Measurements from ENCODE around the gene THSD4. TPM values are rescaled to one million over a fixed set of nuclear protein-coding genes. Genes with fewer than 3 reads are reported as not detected.

Gene THSD4
- total RNA-seq, 1 experiment from 2014 or later = 24.2 TPM

GRCh38 chr15:71575474-71576045 lies 460.3 kb downstream of the THSD4 start:
- no peaks in the 10 kb centered on the region for H3K27me3 Mint-ChIP-seq (ENCODE audit: unreplicated experiment)
- H3K27ac Mint-ChIP-seq (ENCODE audit: unreplicated experiment) = no peak overlapping the region
- H3K9me3 Mint-ChIP-seq (ENCODE audit: low read depth, unreplicated experiment) = no peaks in the 10 kb centered on the region
- peaks cover 11% of the 10 kb centered on the region for H3K4me1 Mint-ChIP-seq (ENCODE audit: low read depth, unreplicated experiment)
- BruUV-seq (replicated peaks) = no TSS peak
- no peak for DNase-seq
- H3K36me3 Mint-ChIP-seq (ENCODE audit: insufficient read depth, unreplicated experiment) = no peaks in the 10 kb centered on the region
- CTCF ChIA-PET = interaction anchor here (0.7 to 2.0 kb wide), 5 partner anchors 7 to 169 kb away, joined by 3 to 9 read pairs (median 4); no protein-coding TSS in a partner anchor
- TF ChIP-seq CTCF (IDR thresholded peaks at IDR 0.05; ENCODE audit: unreplicated experiment) = peak; percentile 62
- intact Hi-C loops (cut with micrococcal nuclease; ENCODE audit: unreplicated experiment) = loop anchor here (1.0 kb wide), 1 partner anchor 155 kb away; no protein-coding TSS in a partner anchor
- no peak overlapping the region for H3K4me3 Mint-ChIP-seq (ENCODE audit: low read depth, unreplicated experiment)

GRCh38 chr15:71577071-71577470 lies 461.8 kb downstream of the THSD4 start:
- intact Hi-C loops (cut with micrococcal nuclease; ENCODE audit: unreplicated experiment) = no loop called here
- Mint-ChIP-seq H3K4me3 (ENCODE audit: low read depth, unreplicated experiment) (no peak overlapping the region), H3K27ac (ENCODE audit: unreplicated experiment) (no peak overlapping the region), H3K27me3 (ENCODE audit: unreplicated experiment) (no peaks in the 10 kb centered on the region), H3K36me3 (ENCODE audit: insufficient read depth, unreplicated experiment) (no peaks in the 10 kb centered on the region), H3K9me3 (ENCODE audit: low read depth, unreplicated experiment) (no peaks in the 10 kb centered on the region), H3K4me1 (ENCODE audit: low read depth, unreplicated experiment) (peaks cover 11% of the 10 kb centered on the region)
- CTCF ChIA-PET = interaction anchor here (1.2 kb wide), 1 partner anchor 34 kb away, joined by 3 read pairs; no protein-coding TSS in a partner anchor
- TF ChIP-seq CTCF (IDR thresholded peaks at IDR 0.05; ENCODE audit: unreplicated experiment) = no peak
- DNase-seq = no peak
- BruUV-seq (replicated peaks) = no TSS peak

- intact Hi-C loops (cut with micrococcal nuclease; ENCODE audit: unreplicated experiment) = no loop called here
- Mint-ChIP-seq H3K4me1 (ENCODE audit: low read depth, unreplicated experiment) (no peaks in the 10 kb centered on the region), H3K36me3 (ENCODE audit: insufficient read depth, unreplicated experiment) (no peaks in the 10 kb centered on the region), H3K27ac (ENCODE audit: unreplicated experiment) (no peak overlapping the region), H3K4me3 (ENCODE audit: low read depth, unreplicated experiment) (no peak overlapping the region), H3K9me3 (ENCODE audit: low read depth, unreplicated experiment) (peaks cover 2% of the 10 kb centered on the region), H3K27me3 (ENCODE audit: unreplicated experiment) (no peaks in the 10 kb centered on the region)
- TF ChIP-seq CTCF (IDR thresholded peaks at IDR 0.05; ENCODE audit: unreplicated experiment) = no peak
- CTCF ChIA-PET = no interaction called here
- BruUV-seq (replicated peaks) = no TSS peak
- DNase-seq = no peak
Measured at GRCh38 chr15:71581398-71581930, 466.2 kb downstream of the THSD4 start.

- CTCF ChIA-PET = no interaction called here
- H3K27ac Mint-ChIP-seq (ENCODE audit: unreplicated experiment) = no peak overlapping the region
- TF ChIP-seq CTCF (IDR thresholded peaks at IDR 0.05; ENCODE audit: unreplicated experiment) = no peak
- H3K36me3 Mint-ChIP-seq (ENCODE audit: insufficient read depth, unreplicated experiment) = no peaks in the 10 kb centered on the region
- H3K4me1 Mint-ChIP-seq (ENCODE audit: low read depth, unreplicated experiment) = peaks cover 9% of the 10 kb centered on the region
- no TSS peak for BruUV-seq (replicated peaks)
- DNase-seq = no peak
- H3K9me3 Mint-ChIP-seq (ENCODE audit: low read depth, unreplicated experiment) = peaks cover 2% of the 10 kb centered on the region
- intact Hi-C loops (cut with micrococcal nuclease; ENCODE audit: unreplicated experiment) = no loop called here
- no peaks in the 10 kb centered on the region for H3K27me3 Mint-ChIP-seq (ENCODE audit: unreplicated experiment)
- H3K4me3 Mint-ChIP-seq (ENCODE audit: low read depth, unreplicated experiment) = no peak overlapping the region
Measured at GRCh38 chr15:71585159-71585558, 469.9 kb downstream of the THSD4 start.
